DND-41 (cell line): ENCODE results near the gene NEU4.
"Not testable (repeated sequence)": the region's sequence is repeated elsewhere in the genome, so short reads cannot be mapped to it uniquely, and the experiment has no call there.

Source experiments
- ATAC-seq: fragments of 200-7000 bp; cut with Tn5 transposase; 3 replicates; pipeline ENCODE4 v1.9.1; 2021; ENCODE audit warnings: low read depth; ENCODE audit not compliant: insufficient read depth
- DNase-seq: peaks from one replicate; pipeline ENCODE4 v3.0.0-alpha.2; 2020
- H2AFZ ChIP-seq: 2 replicates; pipeline ENCODE4 v1.6.0; 2012; ENCODE audit warnings: low read depth, low read length
- H3K27ac ChIP-seq: 2 replicates; pipeline ENCODE4 v1.5.1; 2012; ENCODE audit warnings: low read length, inconsistent platforms
- H3K27me3 ChIP-seq: fragments of 200-600 bp; sonication (generic); 2 replicates; pipeline ENCODE4 v1.6.0; 2012; ENCODE audit warnings: low read length, mild to moderate bottlenecking, inconsistent platforms; ENCODE audit not compliant: insufficient read depth, poor library complexity
- H3K36me3 ChIP-seq: 2 replicates; pipeline ENCODE4 v1.5.1; 2012; ENCODE audit warnings: low read length, inconsistent platforms; ENCODE audit not compliant: insufficient read depth
- H3K4me1 ChIP-seq: 2 replicates; pipeline ENCODE4 v1.5.1; 2012; ENCODE audit warnings: mild to moderate bottlenecking, low read length; ENCODE audit not compliant: insufficient read depth
- H3K4me2 ChIP-seq: 2 replicates; pipeline ENCODE4 v1.6.0; 2012; ENCODE audit warnings: mild to moderate bottlenecking, moderate library complexity, low read length, inconsistent platforms; ENCODE audit not compliant: insufficient read depth
- H3K4me3 ChIP-seq, 2 experiments: fragments of 200-600 bp in 1 of 2; shearing (Covaris generic) in 1 of 2; 2 replicates each; pipeline ENCODE4 v1.5.1; 2012 to 2016; ENCODE audit warnings: inconsistent platforms in 2 of 2, low read length in 2 of 2, mild to moderate bottlenecking in 2 of 2, low read depth in 1 of 2, moderate library complexity in 1 of 2
- H3K79me2 ChIP-seq: 2 replicates; pipeline ENCODE4 v1.6.0; 2012; ENCODE audit warnings: low read length, inconsistent platforms; ENCODE audit not compliant: insufficient read depth
- H3K9ac ChIP-seq: 2 replicates; pipeline ENCODE4 v1.6.0; 2012; ENCODE audit warnings: low read depth, mild to moderate bottlenecking, inconsistent platforms, low read length, moderate library complexity
- H3K9me3 ChIP-seq: 2 replicates; pipeline ENCODE4 v1.5.1; 2012; ENCODE audit warnings: low read length, moderate library complexity, mild to moderate bottlenecking, inconsistent platforms; ENCODE audit not compliant: insufficient read depth, severe bottlenecking
- H4K20me1 ChIP-seq: 2 replicates; pipeline ENCODE4 v1.6.0; 2012; ENCODE audit warnings: low read length; ENCODE audit not compliant: insufficient read depth
- EZH2 ChIP-seq: IDR thresholded peaks from 3 replicates; pipeline ENCODE4 v1.6.1; 2012; ENCODE audit warnings: borderline replicate concordance, low read depth, mild to moderate bottlenecking, moderate library complexity, low read length, inconsistent platforms; ENCODE audit not compliant: severe bottlenecking
- TF ChIP-seq, protein P1 (sequence below): IDR thresholded peaks from 2 replicates; pipeline ENCODE4 v1.5.1; 2012; ENCODE audit warnings: borderline replicate concordance, low read length, moderate library complexity, mild to moderate bottlenecking; ENCODE audit not compliant: poor library complexity, severe bottlenecking; ENCODE audit errors: extremely low read depth

The NEU4 gene

DNA sequence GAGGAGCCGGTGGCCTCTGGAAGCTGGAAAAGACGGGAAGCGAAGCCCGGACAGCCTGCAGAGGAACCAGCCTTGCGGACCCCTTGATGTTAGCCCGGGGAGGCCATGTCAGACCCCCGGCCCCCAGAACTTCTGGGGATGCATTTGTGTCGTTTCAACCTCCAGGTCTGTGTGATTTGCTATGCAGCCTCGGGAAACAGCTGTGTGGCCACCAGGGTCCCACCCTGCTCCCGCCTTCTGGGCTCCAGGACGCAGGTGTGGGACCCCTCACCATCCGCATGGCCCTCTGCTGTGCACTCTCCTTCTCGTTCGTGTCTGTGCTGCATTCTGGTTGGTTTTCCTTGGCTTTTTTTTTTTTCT, 13.3 kb downstream of the NEU4 start:
- TF ChIP-seq EZH2: no peak
- TF ChIP-seq, protein P1, sequence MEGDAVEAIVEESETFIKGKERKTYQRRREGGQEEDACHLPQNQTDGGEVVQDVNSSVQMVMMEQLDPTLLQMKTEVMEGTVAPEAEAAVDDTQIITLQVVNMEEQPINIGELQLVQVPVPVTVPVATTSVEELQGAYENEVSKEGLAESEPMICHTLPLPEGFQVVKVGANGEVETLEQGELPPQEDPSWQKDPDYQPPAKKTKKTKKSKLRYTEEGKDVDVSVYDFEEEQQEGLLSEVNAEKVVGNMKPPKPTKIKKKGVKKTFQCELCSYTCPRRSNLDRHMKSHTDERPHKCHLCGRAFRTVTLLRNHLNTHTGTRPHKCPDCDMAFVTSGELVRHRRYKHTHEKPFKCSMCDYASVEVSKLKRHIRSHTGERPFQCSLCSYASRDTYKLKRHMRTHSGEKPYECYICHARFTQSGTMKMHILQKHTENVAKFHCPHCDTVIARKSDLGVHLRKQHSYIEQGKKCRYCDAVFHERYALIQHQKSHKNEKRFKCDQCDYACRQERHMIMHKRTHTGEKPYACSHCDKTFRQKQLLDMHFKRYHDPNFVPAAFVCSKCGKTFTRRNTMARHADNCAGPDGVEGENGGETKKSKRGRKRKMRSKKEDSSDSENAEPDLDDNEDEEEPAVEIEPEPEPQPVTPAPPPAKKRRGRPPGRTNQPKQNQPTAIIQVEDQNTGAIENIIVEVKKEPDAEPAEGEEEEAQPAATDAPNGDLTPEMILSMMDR: no peak
- no peaks in the 10 kb centered on the region for H3K4me1 ChIP-seq
- no peak overlapping the region for H3K27ac ChIP-seq

DNA sequence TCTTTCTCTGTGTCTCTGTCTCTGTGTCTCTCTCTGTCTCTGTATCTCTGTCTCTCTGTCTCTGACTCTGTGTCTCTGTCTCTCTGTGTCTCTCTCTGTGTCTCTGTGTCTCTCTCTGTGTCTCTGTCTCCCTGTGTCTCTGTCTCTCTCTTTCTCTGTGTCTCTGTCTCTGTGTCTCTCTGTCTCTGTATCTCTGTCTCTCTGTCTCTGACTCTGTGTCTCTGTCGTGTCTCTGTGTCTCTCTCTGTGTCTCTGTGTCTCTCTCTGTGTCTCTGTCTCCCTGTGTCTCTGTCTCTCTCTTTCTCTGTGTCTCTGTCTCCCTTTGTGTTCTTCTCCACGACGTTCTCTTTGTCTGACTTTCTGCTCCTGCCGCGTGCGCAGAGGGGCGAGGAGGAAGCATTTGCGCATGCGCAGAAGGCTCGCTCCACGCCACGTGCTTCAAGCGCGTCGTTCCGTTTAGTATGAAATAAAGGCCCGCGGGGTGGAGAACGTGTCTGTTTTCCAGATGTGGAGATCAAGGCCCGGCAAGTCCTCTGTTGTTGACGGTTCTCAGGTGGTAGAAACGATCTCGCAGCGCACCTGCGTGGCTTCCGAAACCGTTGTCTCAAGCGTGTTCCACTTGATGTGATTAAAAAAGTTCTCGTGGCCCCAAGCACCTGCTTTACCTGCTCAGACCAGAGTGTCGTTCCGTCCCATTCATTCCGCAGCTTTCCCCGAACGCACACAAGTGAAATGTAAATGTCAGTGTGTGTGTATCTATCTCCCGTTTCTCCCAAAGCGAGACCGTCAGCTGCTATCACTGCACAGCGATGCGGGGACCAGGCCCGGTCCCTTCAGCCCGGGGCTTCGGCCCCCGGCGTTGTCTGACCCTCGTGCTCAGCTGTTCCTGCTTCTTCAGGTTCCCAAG, 14.8 kb downstream of the NEU4 start:
- not testable (repeated sequence) for H3K4me3 ChIP-seq, H4K20me1 ChIP-seq, H3K4me1 ChIP-seq, ATAC-seq, H3K79me2 ChIP-seq, DNase-seq, H3K4me2 ChIP-seq, H3K9ac ChIP-seq, H3K27me3 ChIP-seq, H2AFZ ChIP-seq, H3K27ac ChIP-seq, H3K36me3 ChIP-seq
- H3K9me3 ChIP-seq: peaks cover 10% of the 10 kb centered on the region

More for the DNA sequence above, 13.3 kb downstream of the NEU4 start:
- ATAC-seq (no peak), DNase-seq (no peak)
- Histone ChIP-seq H3K9me3 (peaks cover 6% of the 10 kb centered on the region), H2AFZ (no peak overlapping the region), H3K36me3 (no peaks in the 10 kb centered on the region), H3K9ac (no peak overlapping the region), H3K4me3 (no peak overlapping the region), H3K79me2 (no peaks in the 10 kb centered on the region), H4K20me1 (peaks cover 2% of the 10 kb centered on the region; the same call in 1 of the 2 replicates), H3K27me3 (no peaks in the 10 kb centered on the region), H3K4me2 (no peak overlapping the region)

DNA sequence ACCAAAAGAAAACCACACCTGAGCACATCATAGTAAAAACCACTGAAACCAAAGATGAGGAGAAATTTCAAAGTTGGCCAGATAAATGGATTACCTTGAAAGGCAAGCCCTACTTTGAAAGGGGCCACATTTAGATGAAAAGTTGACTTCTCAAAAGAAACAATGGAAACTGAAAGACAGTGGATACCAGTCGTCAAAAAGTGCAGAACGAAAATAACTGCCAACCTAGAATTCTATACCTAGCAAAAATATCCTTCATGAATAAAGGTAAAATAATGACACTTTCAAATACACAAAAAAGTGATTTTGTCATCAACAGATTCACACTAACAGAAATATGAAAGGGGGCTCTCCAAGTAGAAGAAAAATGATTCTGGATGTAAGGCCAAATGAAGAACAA, 18.4 kb downstream of the NEU4 start:
- TF ChIP-seq, protein P1: no peak
- TF ChIP-seq EZH2: no peak
- no peaks in the 10 kb centered on the region for H3K4me1 ChIP-seq

DNA sequence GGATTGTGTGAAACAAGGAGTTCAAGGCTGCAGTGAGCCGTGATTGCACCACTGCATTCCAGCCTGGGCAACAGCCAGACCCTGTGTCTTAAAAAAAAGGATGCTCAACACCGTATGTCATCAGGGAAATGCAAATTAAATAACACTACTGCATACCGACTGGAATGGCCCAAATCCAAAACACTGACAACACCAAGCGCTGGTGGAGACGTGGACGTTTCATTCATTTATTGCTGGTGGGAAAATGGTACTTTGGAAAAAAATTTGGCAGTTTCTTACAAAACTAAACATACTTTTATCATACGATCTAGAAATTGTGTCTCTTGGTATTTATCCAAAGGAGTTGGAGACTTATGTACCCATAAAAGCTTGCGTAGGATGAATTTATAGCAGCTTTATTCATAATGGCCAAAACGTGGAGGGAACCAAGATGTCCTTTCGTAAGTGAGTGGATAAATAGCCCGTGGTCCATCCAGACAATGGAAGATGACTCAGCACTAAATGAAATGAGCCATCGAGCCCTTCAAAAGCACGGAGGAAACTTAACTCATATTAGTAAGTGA, 24.2 kb downstream of the NEU4 start:
- no peak for DNase-seq
- Histone ChIP-seq H3K27ac (no peak overlapping the region), H3K4me2 (no peak overlapping the region)

More for the DNA sequence above, 18.4 kb downstream of the NEU4 start:
- ATAC-seq (no peak), DNase-seq (no peak)
- H3K79me2 ChIP-seq: no peaks in the 10 kb centered on the region
- H3K9ac ChIP-seq: no peak overlapping the region
- H3K36me3 ChIP-seq: no peaks in the 10 kb centered on the region
- H4K20me1 ChIP-seq: peaks cover 2% of the 10 kb centered on the region; the same call in 1 of the 2 replicates
- H3K27ac ChIP-seq: no peak overlapping the region
- H2AFZ ChIP-seq: no peak overlapping the region
- H3K27me3 ChIP-seq: peaks cover 6% of the 10 kb centered on the region
- H3K4me3 ChIP-seq: no peak overlapping the region
- H3K9me3 ChIP-seq: peaks cover 10% of the 10 kb centered on the region
- no peak overlapping the region for H3K4me2 ChIP-seq

DNA sequence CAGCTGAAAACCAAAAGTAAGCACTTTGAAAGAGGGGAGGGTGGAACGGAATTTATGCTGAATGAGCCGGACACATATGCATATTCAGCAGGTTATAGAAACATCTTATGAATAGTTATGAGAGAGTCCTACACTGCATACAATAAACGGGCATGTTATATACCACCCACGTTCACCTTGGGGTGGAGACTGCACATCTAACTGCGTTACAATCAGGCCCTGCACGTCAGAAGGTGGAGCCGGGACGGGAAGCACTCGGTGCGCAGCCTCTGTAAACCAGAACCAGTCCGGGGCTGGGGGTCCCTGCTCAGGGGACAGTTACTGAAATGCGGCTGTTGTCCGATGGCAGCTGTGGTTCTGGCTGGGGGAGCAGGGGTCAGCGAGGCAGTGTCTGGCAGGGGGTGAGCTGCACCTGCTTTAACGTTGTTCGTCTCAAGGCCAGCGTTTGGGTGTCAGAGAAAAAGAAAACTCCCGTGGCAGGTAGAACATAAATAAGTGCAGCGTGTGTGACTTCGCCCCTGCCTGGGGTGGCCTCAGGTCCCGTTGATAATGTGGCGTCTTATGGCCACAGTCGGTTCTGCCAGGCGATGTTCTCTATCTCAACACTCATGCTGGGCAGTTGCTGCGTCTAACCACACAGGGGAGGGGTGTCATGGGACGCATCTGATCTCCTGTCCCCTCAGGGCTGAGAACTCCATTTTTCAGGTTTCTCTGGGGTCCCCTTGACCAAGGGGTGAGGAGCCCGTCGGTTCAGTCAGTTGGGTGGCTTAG, 24.9 kb downstream of the NEU4 start:
- ATAC-seq, H2AFZ ChIP-seq, H3K27ac ChIP-seq: not testable (repeated sequence)

More for the DNA sequence above, 24.2 kb downstream of the NEU4 start:
- H3K79me2 ChIP-seq: no peaks in the 10 kb centered on the region
- no peak overlapping the region for H3K4me3 ChIP-seq
- no peak for TF ChIP-seq EZH2
- TF ChIP-seq, protein P1: no peak
- H2AFZ ChIP-seq: no peak overlapping the region
- H3K9me3 ChIP-seq: no peaks in the 10 kb centered on the region
- no peaks in the 10 kb centered on the region for H3K36me3 ChIP-seq
- H4K20me1 ChIP-seq: no peaks in the 10 kb centered on the region
- H3K27me3 ChIP-seq: peaks cover 15% of the 10 kb centered on the region
- no peak for ATAC-seq
- H3K4me1 ChIP-seq: no peaks in the 10 kb centered on the region
- no peak overlapping the region for H3K9ac ChIP-seq

More for the DNA sequence above, 24.9 kb downstream of the NEU4 start:
- H3K9me3 ChIP-seq, H3K9ac ChIP-seq, H3K79me2 ChIP-seq, H3K4me2 ChIP-seq, H3K4me1 ChIP-seq, DNase-seq, H4K20me1 ChIP-seq, H3K4me3 ChIP-seq, H3K36me3 ChIP-seq: not testable (repeated sequence)
- peaks cover 15% of the 10 kb centered on the region for H3K27me3 ChIP-seq
